Right lobe of liver (tissue), 4 donors: ENCODE measurements around the gene CARHSP1.

Experiments used
- CTCF ChIP-seq, 4 donors: fragments of 200-600 bp in 3 of 4; fragments of 450-650 bp in 1 of 4; IDR thresholded peaks; one replicate each; pipeline versions ENCODE4 v1.5.1 to v1.8.0; 2016 to 2022; ENCODE audit warnings: antibody characterized with exemption in 4 of 4, mild to moderate bottlenecking in 2 of 4
- POLR2A ChIP-seq: fragments of 450-650 bp; IDR thresholded peaks from one replicate; pipeline ENCODE4 v1.6.1; 2017; ENCODE audit warnings: antibody characterized with exemption, mild to moderate bottlenecking
- donor health status: DM: no; HTN: no; CAD: no.
- donor health status: DM: no; HTN: no; CAD: no.
- donor health status: DM: no; HTN: yes; CAD: no.

GRCh38 chr16:8901320-8901861 is 32.6 kb upstream of the CARHSP1 start:
- TF ChIP-seq CTCF (IDR thresholded peaks at IDR 0.05): no peak
- no peak for TF ChIP-seq POLR2A
